Type B pancreatic cell (in vitro differentiated cells): Measurements from ENCODE around the gene EVA1C. TPM values are rescaled to one million over a fixed set of nuclear protein-coding genes. Genes with fewer than 3 reads are reported as not detected.
"Not testable (repeated sequence)": the region's sequence is repeated elsewhere in the genome, so short reads cannot be mapped to it uniquely, and the experiment has no call there.

Experiments used
- DNase-seq: peaks from one replicate; pipeline ENCODE4 v3.0.0; 2021; ENCODE audit warnings: mixed read lengths; ENCODE audit not compliant: unreplicated experiment; ENCODE audit errors: extremely low spot score
- H3K27ac Mint-ChIP-seq: 2 replicates; pipeline ENCODE4 v1.8.0; 2021; ENCODE audit warnings: mild to moderate bottlenecking, mixed read lengths
- H3K27me3 Mint-ChIP-seq: 2 replicates; pipeline ENCODE4 v1.8.0; 2021; ENCODE audit warnings: mixed read lengths
- H3K36me3 Mint-ChIP-seq: 2 replicates; pipeline ENCODE4 v1.8.0; 2021; ENCODE audit warnings: mixed read lengths
- H3K4me1 Mint-ChIP-seq: one replicate; pipeline ENCODE4 v1.8.0; 2021; ENCODE audit warnings: mixed read lengths; ENCODE audit not compliant: unreplicated experiment
- H3K4me3 Mint-ChIP-seq: 2 replicates; pipeline ENCODE4 v1.8.0; 2021; ENCODE audit warnings: mild to moderate bottlenecking, mixed read lengths
- H3K9me3 Mint-ChIP-seq: 2 replicates; pipeline ENCODE4 v1.8.0; 2021; ENCODE audit warnings: mixed read lengths
- total RNA-seq: library from RNA; stranded (reverse); gene quantifications from 2 replicates; pipeline ENCODE4 v1.2.1, GENCODE V29; 2021; ENCODE audit warnings: low replicate concordance
- TF ChIP-seq, protein P1 (sequence below): fragments of 200-600 bp; sonication (generic); conservative IDR thresholded peaks from 2 replicates; pipeline ENCODE4 v1.5.0; 2021; ENCODE audit warnings: antibody characterized with exemption, mild to moderate bottlenecking

Gene EVA1C
- total RNA-seq, 1 donor from 2014 or later, result 0.63 TPM

DNA sequence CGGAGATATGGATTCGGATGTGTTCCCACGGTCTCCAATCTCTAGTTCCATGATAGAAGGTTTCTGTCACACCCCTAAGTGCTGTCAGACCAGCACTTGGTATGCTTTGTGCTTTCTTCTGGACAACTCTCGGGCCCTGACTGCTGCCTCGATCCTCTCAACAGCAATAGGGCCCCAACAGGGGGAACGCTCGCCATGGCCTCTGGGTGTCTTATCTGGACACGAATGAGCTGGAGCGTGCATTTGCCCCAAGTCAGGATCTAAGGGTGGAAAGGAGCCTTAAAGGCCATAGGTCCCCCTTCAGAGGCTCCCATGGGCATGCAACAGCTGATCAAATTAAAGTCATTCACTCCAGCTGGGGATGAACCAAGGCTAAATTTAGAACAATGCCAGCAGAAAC lies 96.1 kb downstream of the EVA1C start:
- peaks cover 3% of the 10 kb centered on the region for H3K4me1 Mint-ChIP-seq
- no peaks in the 10 kb centered on the region for H3K9me3 Mint-ChIP-seq
- no peak overlapping the region for H3K4me3 Mint-ChIP-seq
- DNase-seq, result no peak
- H3K27ac Mint-ChIP-seq, result no peak overlapping the region
- no peaks in the 10 kb centered on the region for H3K36me3 Mint-ChIP-seq
- H3K27me3 Mint-ChIP-seq, result no peaks in the 10 kb centered on the region
- TF ChIP-seq, protein P1, sequence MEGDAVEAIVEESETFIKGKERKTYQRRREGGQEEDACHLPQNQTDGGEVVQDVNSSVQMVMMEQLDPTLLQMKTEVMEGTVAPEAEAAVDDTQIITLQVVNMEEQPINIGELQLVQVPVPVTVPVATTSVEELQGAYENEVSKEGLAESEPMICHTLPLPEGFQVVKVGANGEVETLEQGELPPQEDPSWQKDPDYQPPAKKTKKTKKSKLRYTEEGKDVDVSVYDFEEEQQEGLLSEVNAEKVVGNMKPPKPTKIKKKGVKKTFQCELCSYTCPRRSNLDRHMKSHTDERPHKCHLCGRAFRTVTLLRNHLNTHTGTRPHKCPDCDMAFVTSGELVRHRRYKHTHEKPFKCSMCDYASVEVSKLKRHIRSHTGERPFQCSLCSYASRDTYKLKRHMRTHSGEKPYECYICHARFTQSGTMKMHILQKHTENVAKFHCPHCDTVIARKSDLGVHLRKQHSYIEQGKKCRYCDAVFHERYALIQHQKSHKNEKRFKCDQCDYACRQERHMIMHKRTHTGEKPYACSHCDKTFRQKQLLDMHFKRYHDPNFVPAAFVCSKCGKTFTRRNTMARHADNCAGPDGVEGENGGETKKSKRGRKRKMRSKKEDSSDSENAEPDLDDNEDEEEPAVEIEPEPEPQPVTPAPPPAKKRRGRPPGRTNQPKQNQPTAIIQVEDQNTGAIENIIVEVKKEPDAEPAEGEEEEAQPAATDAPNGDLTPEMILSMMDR, result no peak

GRCh38 chr21:32508975-32509374 lies 96.5 kb downstream of the EVA1C start:
- H3K27ac Mint-ChIP-seq, H3K27me3 Mint-ChIP-seq, H3K9me3 Mint-ChIP-seq, H3K4me1 Mint-ChIP-seq, H3K36me3 Mint-ChIP-seq, H3K4me3 Mint-ChIP-seq, DNase-seq: not testable (repeated sequence)

DNA sequence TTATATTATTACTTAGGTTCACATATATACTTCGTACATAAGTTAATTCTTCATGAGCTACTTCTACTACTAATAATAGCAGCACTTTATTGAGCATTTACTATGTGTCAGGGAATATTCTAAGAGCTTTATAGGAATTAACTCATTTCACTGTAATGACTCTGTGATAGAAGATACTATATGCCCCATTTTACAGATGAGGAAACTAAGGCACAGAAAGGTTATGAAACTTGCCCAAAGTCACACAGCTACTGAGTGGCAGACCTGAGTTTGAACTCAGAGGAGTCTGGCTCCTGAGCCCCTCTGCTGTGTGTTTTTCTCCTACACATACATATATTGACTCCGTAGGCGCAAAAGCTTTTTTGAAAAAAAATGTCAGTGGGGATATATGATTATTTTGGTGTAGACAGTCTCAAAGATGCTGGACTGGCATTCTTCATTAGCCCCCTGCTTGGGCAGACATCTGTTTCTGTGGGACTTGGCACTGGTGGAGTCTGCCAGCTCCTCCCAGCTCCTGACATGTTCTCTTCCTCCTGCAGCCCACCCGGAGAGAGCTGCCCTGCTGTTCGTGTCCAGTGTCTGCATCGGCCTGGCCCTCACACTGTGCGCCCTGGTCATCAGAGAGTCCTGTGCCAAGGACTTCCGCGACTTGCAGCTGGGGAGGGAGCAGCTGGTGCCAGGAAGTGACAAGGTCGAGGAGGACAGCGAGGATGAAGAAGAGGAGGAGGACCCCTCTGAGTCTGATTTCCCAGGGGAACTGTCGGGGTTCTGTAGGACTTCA lies 102.0 kb downstream of the EVA1C start:
- TF ChIP-seq, protein P1, result no peak
- Mint-ChIP-seq H3K4me1 (no peaks in the 10 kb centered on the region), H3K9me3 (no peaks in the 10 kb centered on the region), H3K27me3 (no peaks in the 10 kb centered on the region), H3K36me3 (no peaks in the 10 kb centered on the region), H3K27ac (no peak overlapping the region), H3K4me3 (no peak overlapping the region)
- no peak for DNase-seq

- TF ChIP-seq, protein P1, result no peak
- H3K4me3 Mint-ChIP-seq, result no peak overlapping the region
- H3K27me3 Mint-ChIP-seq, result no peaks in the 10 kb centered on the region
- H3K4me1 Mint-ChIP-seq, result no peaks in the 10 kb centered on the region
- no peak for DNase-seq
- H3K27ac Mint-ChIP-seq, result no peak overlapping the region
- H3K36me3 Mint-ChIP-seq, result no peaks in the 10 kb centered on the region
- H3K9me3 Mint-ChIP-seq, result no peaks in the 10 kb centered on the region
Observed at GRCh38 chr21:32515874-32516273, 103.4 kb downstream of the EVA1C start.

DNA sequence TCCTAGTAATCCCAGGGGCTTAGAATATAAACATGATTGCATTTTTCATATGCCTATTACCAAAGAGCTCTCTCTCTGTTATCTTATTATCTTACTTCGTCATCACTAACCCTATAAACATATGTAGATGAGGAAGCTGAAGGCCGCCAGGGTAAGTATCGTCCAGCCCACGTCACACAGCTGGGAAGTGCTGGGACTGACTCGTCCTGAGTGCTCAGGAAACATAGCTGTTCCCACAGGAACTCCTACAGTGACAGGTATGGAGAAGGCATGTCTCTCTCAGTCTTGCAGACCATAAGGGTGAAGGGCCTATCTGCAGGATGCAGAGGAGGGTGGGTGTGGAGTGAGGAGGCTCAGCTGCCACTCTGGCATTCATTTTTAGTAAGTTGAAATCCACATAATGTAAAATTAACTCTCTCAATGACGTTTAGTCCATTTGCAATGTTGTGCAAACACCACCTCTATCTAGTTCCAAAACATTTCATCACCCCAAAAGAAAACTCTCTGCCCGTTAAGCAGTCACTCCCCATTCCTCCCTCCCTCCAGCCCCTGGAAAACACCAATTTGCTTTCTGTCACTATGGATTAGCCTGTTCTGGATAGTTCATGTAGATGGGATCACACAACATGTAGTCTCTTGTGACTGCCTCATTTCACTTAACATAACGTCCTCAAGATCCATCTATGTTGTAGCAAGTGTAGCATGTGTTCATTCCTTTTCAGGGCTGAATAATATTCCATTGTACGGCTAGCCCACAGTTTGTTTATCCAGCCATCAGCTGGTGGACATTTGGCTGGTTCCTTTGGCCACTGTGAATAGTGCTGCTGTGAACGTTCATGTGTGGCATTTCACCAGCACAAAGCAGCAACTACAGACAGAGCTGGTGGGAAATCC lies 104.5 kb downstream of the EVA1C start:
- H3K4me1 Mint-ChIP-seq, result no peaks in the 10 kb centered on the region
- no peaks in the 10 kb centered on the region for H3K27me3 Mint-ChIP-seq
- H3K27ac Mint-ChIP-seq, result no peak overlapping the region
- TF ChIP-seq, protein P1, result no peak
- no peaks in the 10 kb centered on the region for H3K9me3 Mint-ChIP-seq
- no peaks in the 10 kb centered on the region for H3K36me3 Mint-ChIP-seq
- no peak for DNase-seq
- H3K4me3 Mint-ChIP-seq, result no peak overlapping the region
